GM19240 (cell line): ENCODE measurements around the gene FRMD6.

Experiments used
- DNase-seq: peaks from one replicate; pipeline ENCODE4 v3.0.0; 2011; ENCODE audit warnings: low spot score; ENCODE audit not compliant: insufficient read length

FRMD6 gene

DNA sequence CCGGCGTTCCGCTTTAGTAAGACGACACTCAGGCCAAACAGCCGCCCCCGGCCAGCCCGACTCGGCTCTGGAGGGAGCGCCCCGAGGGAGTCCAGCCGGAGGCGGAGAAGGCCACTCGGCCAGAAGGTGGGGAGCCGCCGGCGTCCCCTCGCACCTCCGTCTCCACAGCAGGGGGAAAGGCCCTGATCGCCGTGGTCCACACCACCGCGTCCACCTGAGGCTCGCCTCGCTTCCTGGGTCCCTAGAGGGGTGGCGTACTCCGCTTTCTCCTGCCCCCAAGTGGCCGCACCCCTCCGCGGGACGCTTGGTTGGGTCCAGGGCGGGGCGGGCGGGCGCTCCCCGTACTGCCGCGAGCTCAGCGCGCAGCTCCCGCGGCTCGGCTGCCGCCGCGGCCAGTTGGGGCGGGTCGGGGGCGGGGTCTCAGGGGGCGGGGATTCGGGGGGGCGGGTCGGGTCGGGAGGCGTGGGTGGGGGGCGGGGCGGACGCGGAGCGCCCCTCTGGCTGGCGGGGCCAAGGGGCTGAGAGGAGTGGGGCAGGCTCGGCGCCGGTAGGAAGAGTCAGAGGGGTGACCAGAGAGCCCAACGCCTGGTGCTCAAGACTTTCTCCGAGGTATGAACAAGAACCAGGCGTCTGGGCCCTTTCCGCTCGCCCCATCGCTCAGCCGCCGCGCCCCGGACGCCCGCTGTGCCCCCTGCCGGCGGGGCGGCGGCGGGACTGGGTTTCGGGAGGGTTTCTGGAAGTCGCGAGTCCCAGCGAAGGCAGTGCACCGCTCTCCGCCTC, at the start of gene FRMD6:
Gene FRMD6 (plus strand): TSS at position 523 of the 780 bp plus-strand sequence. CDS start 37,927 bp downstream, outside the sequence.
- peak; percentile 62 for DNase-seq

DNA sequence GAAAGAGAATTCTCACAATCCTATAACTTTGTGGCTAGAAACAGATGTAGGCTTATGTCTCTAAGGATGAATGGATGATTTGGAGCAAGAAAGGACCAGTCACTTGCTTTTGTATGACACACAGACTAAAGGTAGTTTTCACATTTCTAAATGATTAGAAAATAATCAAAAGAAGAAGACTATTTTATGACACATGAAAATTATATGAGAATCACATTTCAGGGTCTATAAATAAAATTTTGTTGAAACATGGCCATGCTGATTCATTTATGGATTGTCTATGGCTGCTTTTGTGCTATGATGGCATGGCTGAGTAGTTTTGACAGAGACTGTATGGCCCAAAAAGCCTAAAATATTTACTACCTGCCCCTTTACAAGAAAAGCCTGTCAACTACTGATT, 49.4 kb upstream of the FRMD6 start:
- DNase-seq, result no peak

DNA sequence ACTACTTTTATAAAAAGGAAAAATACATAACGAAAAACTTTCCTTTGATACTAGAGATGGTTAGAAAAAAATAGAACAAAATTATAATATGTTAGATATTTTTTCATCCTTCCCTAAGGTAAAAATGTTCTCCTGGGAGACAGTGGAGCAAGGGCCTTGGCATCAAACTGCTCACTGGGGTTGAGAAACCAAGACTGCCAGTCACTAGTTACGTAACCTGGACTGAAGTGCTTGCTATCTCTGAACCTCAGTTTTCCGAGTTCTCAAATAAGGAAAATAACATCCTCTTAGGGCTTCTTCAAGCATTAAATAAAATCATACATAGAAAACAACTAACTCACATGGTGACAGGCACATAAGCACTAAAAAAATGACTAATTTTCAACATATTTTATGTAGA, 48.2 kb upstream of the FRMD6 start:
- no peak for DNase-seq

- DNase-seq, result no peak
Measured at GRCh38 chr14:51604073-51604472, 47.6 kb upstream of the FRMD6 start.

DNA sequence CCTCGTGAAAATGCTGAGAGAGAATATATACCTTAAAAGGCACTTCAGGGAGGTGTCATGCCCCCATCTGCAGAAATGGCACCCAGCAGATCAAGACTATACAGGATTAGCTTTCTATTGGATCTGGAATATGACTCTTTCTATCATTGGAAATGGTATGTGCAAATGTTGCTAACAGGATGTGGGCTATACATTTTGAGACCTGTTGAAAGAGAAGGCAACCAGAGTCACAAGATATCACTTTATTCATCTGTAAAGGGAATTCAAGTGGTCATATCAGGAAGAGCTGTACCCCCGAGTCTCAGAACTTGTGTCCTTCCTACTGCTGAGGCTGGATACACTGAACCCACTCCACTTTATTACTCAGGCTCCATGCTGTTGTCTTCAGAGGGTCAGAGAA, 46.1 kb upstream of the FRMD6 start:
- DNase-seq, result no peak

DNA sequence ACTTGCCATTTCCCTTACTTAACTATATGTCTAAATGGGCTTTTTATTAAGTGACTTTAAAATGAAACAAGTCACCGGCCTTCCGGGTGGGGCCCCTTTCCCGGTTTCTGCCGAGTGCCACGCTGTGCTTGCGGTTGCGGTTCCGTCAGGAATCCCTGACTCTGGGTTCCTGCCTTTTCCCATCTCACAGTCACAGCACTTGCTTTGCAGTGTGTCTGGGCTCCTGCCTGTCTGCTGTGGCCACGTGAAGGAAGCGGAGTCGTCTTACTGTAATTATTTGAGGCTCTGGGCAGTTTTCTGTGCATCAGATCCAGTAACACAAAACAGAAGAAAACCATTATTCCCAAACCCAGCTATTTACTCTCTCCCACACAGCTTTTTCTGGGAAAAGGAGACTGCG, 44.0 kb upstream of the FRMD6 start:
- DNase-seq, result no peak

DNA sequence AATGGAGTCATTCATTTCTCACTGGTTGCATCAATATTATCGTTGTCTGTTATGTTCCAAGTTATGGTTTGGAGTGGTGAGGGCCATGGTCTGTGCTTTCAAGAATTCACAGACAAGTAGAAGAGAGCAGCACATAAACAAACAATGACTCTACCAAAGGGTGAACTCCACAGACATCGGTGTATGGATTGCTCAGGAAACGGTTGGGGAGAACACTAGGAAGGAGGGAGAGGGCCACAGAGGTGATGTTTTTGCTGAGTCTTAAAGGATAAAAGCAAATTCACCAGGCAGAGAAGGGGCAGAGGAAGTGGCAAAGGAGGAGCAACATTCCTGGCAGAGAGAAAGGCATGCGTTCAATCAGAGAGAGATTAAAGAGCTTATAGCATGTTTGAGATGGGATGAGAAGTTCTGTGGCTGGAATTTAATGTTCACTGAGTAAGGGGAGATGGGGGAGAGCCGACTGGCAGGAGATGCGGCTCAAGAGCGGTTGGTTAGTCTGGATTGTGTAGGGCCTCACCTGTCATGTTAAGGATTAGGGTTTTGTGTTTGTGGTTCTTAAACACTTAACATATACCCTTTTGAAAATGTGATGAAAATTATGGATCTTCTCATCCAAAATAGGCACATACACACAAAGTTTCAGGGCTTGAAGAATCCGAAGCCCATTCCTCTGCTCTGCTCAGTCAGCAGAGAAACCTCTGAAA, 42.3 kb upstream of the FRMD6 start:
- no peak for DNase-seq

GRCh38 chr14:51609955-51610283, 41.8 kb upstream of the FRMD6 start:
- no peak for DNase-seq

DNA sequence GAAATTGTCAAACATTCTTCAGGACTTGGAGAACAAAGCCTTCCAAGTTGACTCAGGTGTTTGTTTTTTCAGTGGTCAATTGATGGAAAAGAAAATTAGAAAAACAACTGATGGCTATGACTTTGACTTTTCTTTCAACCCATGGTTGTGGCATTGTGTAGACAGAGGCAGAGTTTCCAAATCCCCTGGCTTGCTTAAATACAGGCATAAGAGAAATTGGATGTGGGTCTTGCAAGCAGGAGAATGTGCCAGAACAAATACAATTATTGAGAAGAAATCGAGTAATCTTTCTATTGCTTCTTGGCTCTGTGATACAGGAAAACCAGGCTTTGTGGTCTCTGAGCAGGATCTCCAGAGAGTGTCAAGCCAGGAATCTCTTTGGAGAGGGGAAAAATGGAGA, 40.9 kb upstream of the FRMD6 start:
- DNase-seq, result no peak

DNA sequence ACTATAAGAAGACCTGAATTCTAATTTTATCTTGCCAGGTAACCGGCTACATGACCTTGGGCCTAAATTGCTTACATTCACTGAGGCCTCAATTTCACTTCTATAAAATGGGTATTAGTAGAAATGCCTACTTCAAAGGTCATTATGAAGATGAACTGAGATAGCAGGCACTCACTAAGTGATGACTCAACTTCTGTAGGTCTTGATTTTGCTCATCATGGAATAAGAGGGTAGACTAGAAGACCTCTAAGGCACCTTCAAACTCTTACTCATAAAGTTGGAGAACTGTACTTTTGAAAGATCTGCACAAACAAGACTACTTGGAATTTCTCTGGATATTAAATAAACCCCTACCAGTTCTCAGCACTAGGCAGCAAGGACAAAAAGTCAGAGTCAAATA, 39.3 kb upstream of the FRMD6 start:
- DNase-seq, result no peak

GRCh38 chr14:51613416-51613815, 38.3 kb upstream of the FRMD6 start:
- DNase-seq, result no peak

DNA sequence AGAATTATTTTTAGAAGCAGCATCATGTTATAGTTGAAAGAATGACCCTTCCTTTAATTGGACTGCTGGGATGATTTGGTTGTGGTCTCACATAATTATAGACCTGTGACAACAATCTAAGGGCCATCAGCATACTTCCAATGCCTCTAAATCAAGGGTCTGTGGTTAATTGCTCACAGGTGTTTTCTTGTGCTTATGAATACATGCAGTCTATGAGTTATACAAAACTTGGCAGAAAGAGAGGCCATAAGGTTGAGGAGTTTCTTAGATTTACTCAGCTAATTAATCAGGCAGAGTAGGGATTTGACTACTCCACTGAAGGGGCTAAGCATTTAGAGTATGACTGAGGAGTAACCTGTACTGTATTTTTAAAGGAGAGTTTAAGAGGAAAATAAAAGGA, 37.0 kb upstream of the FRMD6 start:
- DNase-seq, result no peak

DNA sequence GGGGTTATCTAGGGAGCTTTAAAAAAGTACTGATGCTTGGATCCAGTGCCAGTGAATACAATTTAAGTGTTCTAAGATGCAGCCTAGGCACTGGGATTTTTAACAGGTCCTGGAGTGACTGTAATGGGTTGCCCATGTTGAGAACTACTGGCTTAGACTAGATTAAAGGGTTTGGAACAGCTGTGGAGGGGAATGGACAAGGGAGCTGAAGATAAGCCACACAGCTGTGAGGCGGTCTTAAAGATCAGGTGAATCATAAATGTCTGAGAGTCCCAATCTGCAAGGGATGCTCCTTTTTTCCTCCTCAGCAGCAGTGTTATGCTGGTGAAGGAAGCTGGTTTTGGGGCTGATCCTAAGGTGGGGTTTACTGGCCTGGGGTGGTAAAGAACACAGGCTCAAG, 35.5 kb upstream of the FRMD6 start:
- DNase-seq, result no peak

DNA sequence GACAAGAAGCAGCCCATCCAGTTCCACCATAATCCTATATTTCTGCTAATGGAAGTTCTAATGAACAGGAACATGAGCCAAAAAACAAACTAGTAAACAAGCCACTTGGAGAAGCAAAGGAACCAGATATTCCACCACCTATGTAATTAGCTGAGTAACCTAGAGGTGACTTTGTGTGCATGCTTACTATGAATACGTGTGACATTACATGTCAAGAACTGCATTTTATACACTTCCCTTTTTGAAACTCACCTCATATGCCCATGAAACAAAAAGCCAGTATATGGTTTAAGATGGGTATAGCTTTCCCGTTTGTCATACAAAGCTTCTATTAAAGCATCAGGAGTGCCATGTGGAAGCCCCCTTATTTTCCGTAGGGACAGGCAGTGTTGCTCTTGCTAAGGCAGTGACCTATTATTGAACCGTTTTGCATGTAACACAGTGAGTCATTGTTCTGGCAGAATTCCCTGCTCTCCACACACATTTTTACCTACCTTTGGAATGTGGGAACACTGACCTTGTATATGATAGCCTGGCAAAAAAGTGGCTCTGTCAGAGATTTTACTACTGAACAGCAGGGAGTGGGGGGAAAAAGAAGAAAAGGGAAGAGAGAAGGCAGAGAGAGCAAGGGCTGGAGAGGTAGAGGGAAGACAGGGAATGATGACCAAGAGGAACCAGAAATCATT, 34.8 kb upstream of the FRMD6 start:
- no peak for DNase-seq

GRCh38 chr14:51619561-51619960, 32.1 kb upstream of the FRMD6 start:
- no peak for DNase-seq

- DNase-seq, result no peak
Measured at GRCh38 chr14:51620056-51620455, 31.7 kb upstream of the FRMD6 start.

DNA sequence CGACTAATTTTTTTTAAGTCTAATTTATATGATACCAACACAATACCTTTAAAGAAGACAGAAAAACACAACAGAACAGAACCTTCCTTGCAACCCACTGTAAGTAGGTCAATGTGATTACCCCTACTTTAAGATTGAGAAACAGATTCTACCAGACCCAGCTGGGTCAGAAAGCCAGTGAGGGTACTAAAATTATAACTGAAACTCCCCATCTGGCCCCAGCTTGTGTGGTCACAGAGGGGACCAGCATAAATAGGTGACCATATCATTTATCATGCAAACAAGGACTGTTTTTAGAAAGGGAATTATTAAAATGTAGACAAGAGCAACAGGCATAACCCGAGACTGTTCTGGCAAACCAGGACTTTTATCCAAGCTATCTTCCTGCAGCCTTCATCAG, 30.1 kb upstream of the FRMD6 start:
- DNase-seq, result no peak

DNA sequence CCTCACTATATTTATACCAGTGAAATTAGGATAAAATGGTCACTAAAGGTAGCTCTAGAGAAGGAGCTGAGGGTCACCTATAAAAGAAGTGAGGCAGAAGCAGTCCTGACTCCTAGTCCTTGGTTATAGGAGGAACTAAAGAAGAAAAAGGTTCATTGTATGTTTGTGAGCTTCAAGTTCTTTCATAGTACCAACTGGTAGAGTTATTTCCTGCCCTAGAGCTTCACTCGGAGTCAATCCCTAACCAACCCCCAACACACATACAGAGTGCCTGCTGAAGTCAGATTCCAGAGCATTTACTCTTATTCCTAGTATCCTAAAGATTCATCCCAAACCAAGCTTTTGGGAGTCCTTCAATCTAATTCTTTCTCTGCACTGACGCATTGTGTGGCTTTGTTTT, 29.3 kb upstream of the FRMD6 start:
- DNase-seq, result no peak

DNA sequence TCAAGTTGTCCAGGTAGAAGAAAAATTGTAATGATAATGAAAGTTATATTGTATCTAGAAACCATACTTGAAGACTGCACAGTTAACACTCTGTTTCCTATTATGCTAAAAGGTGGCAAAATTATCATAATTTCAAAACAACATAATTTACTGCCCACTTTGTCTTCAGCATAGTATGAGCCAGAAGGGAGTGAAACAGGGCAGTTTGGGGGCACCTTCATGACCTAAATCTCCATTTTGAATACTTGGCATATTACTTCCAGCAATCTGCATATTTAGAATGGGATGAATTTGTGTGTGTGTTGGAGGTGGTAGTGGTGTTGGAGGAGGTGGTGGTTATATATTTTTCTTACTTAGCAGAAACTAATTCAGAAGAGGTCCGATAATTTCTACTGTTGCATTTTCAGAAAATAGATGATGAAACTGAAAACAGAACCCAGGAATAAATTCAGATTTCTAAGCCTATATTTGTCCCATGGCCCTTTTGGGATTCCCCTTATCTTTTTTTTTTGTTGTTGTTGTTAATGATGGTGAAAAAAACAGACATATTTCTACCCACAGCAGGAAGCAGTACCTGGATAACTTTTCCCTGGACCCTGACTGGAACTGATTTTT, 26.6 kb upstream of the FRMD6 start:
- DNase-seq, result no peak

DNA sequence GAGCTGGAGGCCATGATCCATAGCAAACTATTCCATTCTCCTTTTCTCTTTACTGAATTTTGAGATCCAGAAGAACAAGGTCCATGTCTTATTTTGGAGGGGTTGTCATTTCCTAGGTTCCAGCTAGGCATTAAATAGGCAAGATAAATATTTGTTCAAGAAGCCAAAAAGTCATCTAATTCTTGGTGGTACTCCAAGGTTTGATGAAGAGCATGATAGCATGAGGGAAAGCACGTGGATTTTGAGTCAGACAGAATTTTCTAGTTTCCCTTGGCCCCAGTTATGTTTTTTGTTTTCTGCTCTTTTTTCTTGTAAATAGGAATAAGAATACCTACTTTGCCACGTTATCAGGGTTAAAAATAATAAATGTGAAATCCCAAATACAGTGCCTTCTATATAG, 25.5 kb upstream of the FRMD6 start:
- no peak for DNase-seq

GRCh38 chr14:51626788-51627187, 24.9 kb upstream of the FRMD6 start:
- DNase-seq, result no peak

DNA sequence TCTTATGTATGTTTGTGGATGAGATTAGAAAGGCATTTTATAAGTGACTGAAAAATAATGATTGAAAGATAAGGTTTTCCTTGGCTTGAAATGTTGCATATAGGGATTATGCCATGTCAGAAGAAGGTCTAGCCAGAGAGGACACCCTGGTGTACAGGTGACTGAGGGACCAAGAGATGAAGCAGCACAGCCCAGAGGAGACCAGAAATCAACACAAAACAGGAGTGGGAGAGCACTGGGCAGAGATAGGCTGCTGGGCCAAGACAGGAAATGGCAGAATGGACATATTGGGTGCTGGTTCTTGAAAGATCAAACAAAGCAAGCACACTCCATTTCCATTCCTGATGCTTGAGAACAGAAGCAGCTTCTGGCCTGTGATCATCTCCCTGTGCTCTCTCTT, 24.4 kb upstream of the FRMD6 start:
- no peak for DNase-seq
